SK-N-SH treated with all-trans-retinoic acid at 6 μM for 48 hours (cell line): ENCODE results near the gene CTAG1A.

Experiments used
- ARNTL ChIP-seq: fragments of 450-650 bp; formaldehyde crosslinking; IDR thresholded peaks from 2 replicates; pipeline ENCODE4 v1.5.0; 2020; ENCODE audit warnings: low read depth, mild to moderate bottlenecking, moderate library complexity, borderline replicate concordance
- GLIS3 ChIP-seq: fragments of 250-450 bp; sonication (Bioruptor Pico); IDR thresholded peaks from 2 replicates; pipeline ENCODE4 v1.5.0; 2020; ENCODE audit warnings: mild to moderate bottlenecking, moderate library complexity
- RARB ChIP-seq: fragments of 250-450 bp; sonication (Bioruptor Pico); IDR thresholded peaks from 2 replicates; pipeline ENCODE4 v1.8.0; 2021; ENCODE audit warnings: mild to moderate bottlenecking, moderate library complexity
- TCF4 ChIP-seq: fragments of 250-450 bp; sonication (Bioruptor Pico); IDR thresholded peaks from 2 replicates; pipeline ENCODE4 v1.8.0; 2021; ENCODE audit warnings: mild to moderate bottlenecking, moderate library complexity, borderline replicate concordance
- ZC3H10 ChIP-seq: fragments of 250-450 bp; sonication (Bioruptor Pico); IDR thresholded peaks from 2 replicates; pipeline ENCODE4 v1.5.1; 2021; ENCODE audit warnings: mild to moderate bottlenecking, moderate library complexity
- ZFP3 ChIP-seq: fragments of 250-450 bp; sonication (Bioruptor Pico); IDR thresholded peaks from 2 replicates; pipeline ENCODE4 v1.5.0; 2020; ENCODE audit warnings: mild to moderate bottlenecking, moderate library complexity
- ZFP30 ChIP-seq: fragments of 450-650 bp; formaldehyde crosslinking; IDR thresholded peaks from 2 replicates; pipeline ENCODE4 v1.5.0; 2022; ENCODE audit warnings: mild to moderate bottlenecking, moderate library complexity
- ZNF565 ChIP-seq: fragments of 450-650 bp; formaldehyde crosslinking; conservative IDR thresholded peaks from 2 replicates; pipeline ENCODE4 v1.5.0; 2020; ENCODE audit warnings: low read depth, mild to moderate bottlenecking, moderate library complexity
- ZNF8 ChIP-seq: fragments of 450-650 bp; formaldehyde crosslinking; IDR thresholded peaks from 2 replicates; pipeline ENCODE4 v1.5.0; 2020; ENCODE audit warnings: mild to moderate bottlenecking, moderate library complexity
- TF ChIP-seq, protein P1 (sequence below): fragments of 250-450 bp; sonication (Bioruptor Pico); IDR thresholded peaks from 2 replicates; pipeline ENCODE4 v1.5.1; 2021; ENCODE audit warnings: mild to moderate bottlenecking, moderate library complexity
- TF ChIP-seq, protein P2 (sequence below): fragments of 250-450 bp; sonication (Bioruptor Pico); IDR thresholded peaks from 2 replicates; pipeline ENCODE4 v1.8.0; 2020; ENCODE audit warnings: mild to moderate bottlenecking, moderate library complexity, borderline replicate concordance
- TF ChIP-seq, protein P3 (sequence below): fragments of 250-450 bp; sonication (Bioruptor Pico); IDR thresholded peaks from 2 replicates; pipeline ENCODE4 v1.5.0; 2020; ENCODE audit warnings: mild to moderate bottlenecking, moderate library complexity

DNA sequence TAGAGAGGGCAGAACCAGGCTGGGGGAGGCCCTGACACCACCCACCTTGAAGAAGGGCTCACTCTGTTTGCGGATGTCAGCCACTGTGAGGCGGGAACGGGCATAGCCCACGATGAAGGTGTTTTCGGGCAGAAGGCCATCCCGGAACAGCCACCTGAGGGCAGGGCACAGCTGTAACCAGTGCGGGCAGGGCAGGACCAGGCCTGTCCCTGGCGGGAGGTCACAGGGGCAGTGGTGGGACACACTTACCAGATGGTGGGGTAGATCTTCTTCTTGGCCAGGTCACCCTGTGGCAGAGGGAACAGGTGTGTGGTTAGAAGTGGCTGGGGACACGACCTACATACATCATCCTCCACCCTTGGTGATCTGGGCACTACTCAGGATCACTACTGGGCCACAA lies 49.0 kb upstream of the CTAG1A start:
- TF ChIP-seq ZNF8 (CRISPR knock-in tag): no peak
- TF ChIP-seq ZFP3 (CRISPR knock-in tag): no peak
- TF ChIP-seq, protein P1, sequence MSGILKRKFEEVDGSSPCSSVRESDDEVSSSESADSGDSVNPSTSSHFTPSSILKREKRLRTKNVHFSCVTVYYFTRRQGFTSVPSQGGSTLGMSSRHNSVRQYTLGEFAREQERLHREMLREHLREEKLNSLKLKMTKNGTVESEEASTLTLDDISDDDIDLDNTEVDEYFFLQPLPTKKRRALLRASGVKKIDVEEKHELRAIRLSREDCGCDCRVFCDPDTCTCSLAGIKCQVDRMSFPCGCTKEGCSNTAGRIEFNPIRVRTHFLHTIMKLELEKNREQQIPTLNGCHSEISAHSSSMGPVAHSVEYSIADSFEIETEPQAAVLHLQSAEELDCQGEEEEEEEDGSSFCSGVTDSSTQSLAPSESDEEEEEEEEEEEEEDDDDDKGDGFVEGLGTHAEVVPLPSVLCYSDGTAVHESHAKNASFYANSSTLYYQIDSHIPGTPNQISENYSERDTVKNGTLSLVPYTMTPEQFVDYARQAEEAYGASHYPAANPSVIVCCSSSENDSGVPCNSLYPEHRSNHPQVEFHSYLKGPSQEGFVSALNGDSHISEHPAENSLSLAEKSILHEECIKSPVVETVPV (CRISPR knock-in tag): no peak
- no peak for TF ChIP-seq GLIS3 (CRISPR knock-in tag)
- no peak for TF ChIP-seq ZFP30
- TF ChIP-seq ARNTL (CRISPR knock-in tag): no peak
- TF ChIP-seq, protein P2, sequence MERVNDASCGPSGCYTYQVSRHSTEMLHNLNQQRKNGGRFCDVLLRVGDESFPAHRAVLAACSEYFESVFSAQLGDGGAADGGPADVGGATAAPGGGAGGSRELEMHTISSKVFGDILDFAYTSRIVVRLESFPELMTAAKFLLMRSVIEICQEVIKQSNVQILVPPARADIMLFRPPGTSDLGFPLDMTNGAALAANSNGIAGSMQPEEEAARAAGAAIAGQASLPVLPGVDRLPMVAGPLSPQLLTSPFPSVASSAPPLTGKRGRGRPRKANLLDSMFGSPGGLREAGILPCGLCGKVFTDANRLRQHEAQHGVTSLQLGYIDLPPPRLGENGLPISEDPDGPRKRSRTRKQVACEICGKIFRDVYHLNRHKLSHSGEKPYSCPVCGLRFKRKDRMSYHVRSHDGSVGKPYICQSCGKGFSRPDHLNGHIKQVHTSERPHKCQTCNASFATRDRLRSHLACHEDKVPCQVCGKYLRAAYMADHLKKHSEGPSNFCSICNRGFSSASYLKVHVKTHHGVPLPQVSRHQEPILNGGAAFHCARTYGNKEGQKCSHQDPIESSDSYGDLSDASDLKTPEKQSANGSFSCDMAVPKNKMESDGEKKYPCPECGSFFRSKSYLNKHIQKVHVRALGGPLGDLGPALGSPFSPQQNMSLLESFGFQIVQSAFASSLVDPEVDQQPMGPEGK (CRISPR knock-in tag): no peak
- no peak for TF ChIP-seq RARB (CRISPR knock-in tag)
- no peak for TF ChIP-seq TCF4
- TF ChIP-seq, protein P3, sequence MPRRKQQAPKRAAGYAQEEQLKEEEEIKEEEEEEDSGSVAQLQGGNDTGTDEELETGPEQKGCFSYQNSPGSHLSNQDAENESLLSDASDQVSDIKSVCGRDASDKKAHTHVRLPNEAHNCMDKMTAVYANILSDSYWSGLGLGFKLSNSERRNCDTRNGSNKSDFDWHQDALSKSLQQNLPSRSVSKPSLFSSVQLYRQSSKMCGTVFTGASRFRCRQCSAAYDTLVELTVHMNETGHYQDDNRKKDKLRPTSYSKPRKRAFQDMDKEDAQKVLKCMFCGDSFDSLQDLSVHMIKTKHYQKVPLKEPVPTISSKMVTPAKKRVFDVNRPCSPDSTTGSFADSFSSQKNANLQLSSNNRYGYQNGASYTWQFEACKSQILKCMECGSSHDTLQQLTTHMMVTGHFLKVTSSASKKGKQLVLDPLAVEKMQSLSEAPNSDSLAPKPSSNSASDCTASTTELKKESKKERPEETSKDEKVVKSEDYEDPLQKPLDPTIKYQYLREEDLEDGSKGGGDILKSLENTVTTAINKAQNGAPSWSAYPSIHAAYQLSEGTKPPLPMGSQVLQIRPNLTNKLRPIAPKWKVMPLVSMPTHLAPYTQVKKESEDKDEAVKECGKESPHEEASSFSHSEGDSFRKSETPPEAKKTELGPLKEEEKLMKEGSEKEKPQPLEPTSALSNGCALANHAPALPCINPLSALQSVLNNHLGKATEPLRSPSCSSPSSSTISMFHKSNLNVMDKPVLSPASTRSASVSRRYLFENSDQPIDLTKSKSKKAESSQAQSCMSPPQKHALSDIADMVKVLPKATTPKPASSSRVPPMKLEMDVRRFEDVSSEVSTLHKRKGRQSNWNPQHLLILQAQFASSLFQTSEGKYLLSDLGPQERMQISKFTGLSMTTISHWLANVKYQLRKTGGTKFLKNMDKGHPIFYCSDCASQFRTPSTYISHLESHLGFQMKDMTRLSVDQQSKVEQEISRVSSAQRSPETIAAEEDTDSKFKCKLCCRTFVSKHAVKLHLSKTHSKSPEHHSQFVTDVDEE (CRISPR knock-in tag): no peak
- no peak for TF ChIP-seq ZC3H10 (CRISPR knock-in tag)
- no peak for TF ChIP-seq ZNF565 (CRISPR knock-in tag)
